Liver (tissue), 9 donors: ENCODE data around the gene PDPN. TPM values are rescaled to one million over a fixed set of nuclear protein-coding genes. Genes with fewer than 3 reads are reported as not detected.

ENCODE experiments used
- DNase-seq: peaks from one replicate; pipeline ENCODE4 v3.0.0-alpha.2; 2017; ENCODE audit warnings: low spot score
- H3K27ac ChIP-seq, 2 donors: one replicate each; pipeline ENCODE4 v1.7.0; 2013; ENCODE audit warnings: inconsistent platforms in 2 of 2, low read length in 2 of 2, control low read depth in 1 of 2, low read depth in 1 of 2, mild to moderate bottlenecking in 1 of 2
- H3K27me3 ChIP-seq, 4 donors: one replicate each; pipeline versions ENCODE4 v1.6.1 to v1.7.0; 2013; ENCODE audit warnings: low read length in 3 of 4, inconsistent platforms in 1 of 4, mild to moderate bottlenecking in 1 of 4, moderate library complexity in 1 of 4; ENCODE audit not compliant: control insufficient read depth in 4 of 4, insufficient read depth in 4 of 4
- H3K36me3 ChIP-seq, 4 donors: one replicate each; pipeline versions ENCODE4 v1.6.1 to v1.7.0; 2013; ENCODE audit warnings: low read length in 3 of 4, mild to moderate bottlenecking in 3 of 4, low read depth in 1 of 4, moderate library complexity in 1 of 4; ENCODE audit not compliant: control insufficient read depth in 4 of 4, insufficient read depth in 3 of 4
- H3K4me1 ChIP-seq, 4 donors: one replicate each; pipeline versions ENCODE4 v1.6.1 to v1.7.0; 2013; ENCODE audit warnings: low read length in 3 of 4, mild to moderate bottlenecking in 3 of 4, moderate library complexity in 1 of 4; ENCODE audit not compliant: control insufficient read depth in 4 of 4, insufficient read depth in 4 of 4
- H3K4me3 ChIP-seq, 3 donors: one replicate each; pipeline versions ENCODE4 v1.6.1 to v1.7.0; 2013; ENCODE audit warnings: low read length in 3 of 3, control low read depth in 1 of 3, low read depth in 1 of 3, mild to moderate bottlenecking in 1 of 3
- H3K9ac ChIP-seq, 2 donors: one replicate each; pipeline ENCODE4 v1.7.0; 2013; ENCODE audit warnings: low read length in 2 of 2, mild to moderate bottlenecking in 2 of 2, moderate library complexity in 2 of 2, control low read depth in 1 of 2, low read depth in 1 of 2
- H3K9me3 ChIP-seq, 4 donors: one replicate each; pipeline versions ENCODE4 v1.6.1 to v1.7.0; 2013; ENCODE audit warnings: low read length in 3 of 4; ENCODE audit not compliant: control insufficient read depth in 4 of 4
- ATF3 ChIP-seq: IDR thresholded peaks from 2 replicates; pipeline ENCODE4 v1.6.1; 2016; ENCODE audit warnings: antibody characterized with exemption
- EGR1 ChIP-seq, 2 donors: IDR thresholded peaks; 2 replicates each; pipeline ENCODE4 v1.6.1; 2016 to 2018; ENCODE audit warnings: antibody characterized with exemption in 2 of 2, low read depth in 2 of 2
- FOXA1 ChIP-seq: IDR thresholded peaks from 2 replicates; pipeline ENCODE4 v1.6.1; 2016; ENCODE audit warnings: antibody characterized with exemption
- FOXA2 ChIP-seq: IDR thresholded peaks from 2 replicates; pipeline ENCODE4 v1.6.1; 2016; ENCODE audit warnings: antibody characterized with exemption
- GABPA ChIP-seq, 2 donors: IDR thresholded peaks in 1 of 2; conservative IDR thresholded peaks in 1 of 2; 2 replicates each; pipeline ENCODE4 v1.6.1; 2016; ENCODE audit warnings: antibody characterized with exemption in 2 of 2, mild to moderate bottlenecking in 1 of 2, moderate library complexity in 1 of 2
- HNF4A ChIP-seq, 2 donors: conservative IDR thresholded peaks; 2 replicates each; pipeline ENCODE4 v1.6.1; 2016; ENCODE audit warnings: antibody characterized with exemption in 2 of 2, mild to moderate bottlenecking in 2 of 2
- HNF4G ChIP-seq: IDR thresholded peaks from 2 replicates; pipeline ENCODE4 v1.6.1; 2016; ENCODE audit warnings: antibody characterized with exemption
- JUND ChIP-seq, 2 donors: IDR thresholded peaks; 2 replicates each; pipeline ENCODE4 v1.6.1; 2016; ENCODE audit warnings: antibody characterized with exemption in 2 of 2
- NR2F2 ChIP-seq: IDR thresholded peaks from 2 replicates; pipeline ENCODE4 v1.6.1; 2016; ENCODE audit warnings: antibody characterized with exemption
- RAD21 ChIP-seq, 2 donors: IDR thresholded peaks; 2 replicates each; pipeline ENCODE4 v1.6.1; 2016; ENCODE audit warnings: antibody characterized with exemption in 2 of 2, mild to moderate bottlenecking in 2 of 2
- RXRA ChIP-seq, 2 donors: IDR thresholded peaks; 2 replicates each; pipeline ENCODE4 v1.6.1; 2017 to 2018; ENCODE audit warnings: antibody characterized with exemption in 2 of 2, mild to moderate bottlenecking in 1 of 2
- SP1 ChIP-seq: IDR thresholded peaks from 2 replicates; pipeline ENCODE4 v1.6.1; 2018; ENCODE audit warnings: antibody characterized with exemption, mild to moderate bottlenecking
- TAF1 ChIP-seq: conservative IDR thresholded peaks from 2 replicates; pipeline ENCODE4 v1.6.1; 2016; ENCODE audit warnings: antibody characterized with exemption, mild to moderate bottlenecking
- WGBS: extraction: QIAGEN DNeasy Blood & Tissue Kit; methylation state at CpG from one replicate; pipeline ENCODE4 v1.1.7; 2013; 5-methylcytosine and 5-hydroxymethylcytosine counted together
- polyA plus RNA-seq, 2 donors: library from polyadenylated mRNA; stranded (reverse) in 1 of 2; unstranded in 1 of 2; fragments of 200-250 nt in 1 of 2; fragments of >200 nt in 1 of 2; fragmentation: Nextera tagmentation in 1 of 2; extraction: Ambion mirVana in 1 of 2; gene quantifications; one replicate each; pipeline versions ENCODE4 v1.2.1 to v1.2.3, GENCODE V29; 2013 to 2015
- total RNA-seq, 2 donors: library from RNA; depleted of rRNA; stranded (reverse); fragments of >200 nt; gene quantifications; one replicate each; pipeline ENCODE4 v1.2.3, GENCODE V29; 2014
- TF ChIP-seq, protein P1 (sequence below): IDR thresholded peaks from 2 replicates; pipeline ENCODE4 v1.6.1; 2016; ENCODE audit warnings: antibody characterized with exemption
- TF ChIP-seq, protein P2 (sequence below): IDR thresholded peaks from 2 replicates; pipeline ENCODE4 v1.6.1; 2016; ENCODE audit warnings: antibody characterized with exemption
- TF ChIP-seq, protein P3 (sequence below): IDR thresholded peaks from 2 replicates; pipeline ENCODE4 v1.6.1; 2016; ENCODE audit warnings: antibody characterized with exemption, mild to moderate bottlenecking
- TF ChIP-seq, protein P4 (sequence below): fragments of 150-350 bp; IDR thresholded peaks from 2 replicates; pipeline ENCODE4 v1.5.1; 2017; ENCODE audit warnings: improper control_type of control experiment, low read depth, low read length; ENCODE audit not compliant: missing input control
- donor health status: healthy.
- donor health status: healthy.
- donor health status: healthy.
- donor health status: healthy.
- donor health status: healthy.

The PDPN gene
- total and polyA plus RNA-seq, 4 donors, result 0.09 to 0.31 (median 0.21) TPM

GRCh38 chr1:13548281-13548680, 35.4 kb upstream of the PDPN start:
- Histone ChIP-seq H3K27me3 (peaks cover 0 to 6% (median 0%) of the 10 kb centered on the region in 4 donors), H3K36me3 (no peaks in the 10 kb centered on the region), H3K4me3 (no peak overlapping the region), H3K9ac (no peak overlapping the region), H3K4me1 (no peaks in the 10 kb centered on the region), H3K9me3 (no peaks in the 10 kb centered on the region), H3K27ac (no peak overlapping the region)
- whole genome bisulfite sequencing, result 85% methylated on average over 6 of the region's 6 CpGs
- no peak for TF ChIP-seq GABPA (IDR thresholded peaks at IDR 0.05 in 1 of 2, conservative IDR thresholded peaks at IDR 0.05 in 1 of 2)
- TF ChIP-seq JUND (IDR thresholded peaks at IDR 0.05), result no peak
- no peak for TF ChIP-seq RAD21 (IDR thresholded peaks at IDR 0.05)
- TF ChIP-seq FOXA2, result no peak
- no peak for TF ChIP-seq TAF1
- no peak for TF ChIP-seq ATF3
- no peak for TF ChIP-seq NR2F2
- TF ChIP-seq, protein P1, sequence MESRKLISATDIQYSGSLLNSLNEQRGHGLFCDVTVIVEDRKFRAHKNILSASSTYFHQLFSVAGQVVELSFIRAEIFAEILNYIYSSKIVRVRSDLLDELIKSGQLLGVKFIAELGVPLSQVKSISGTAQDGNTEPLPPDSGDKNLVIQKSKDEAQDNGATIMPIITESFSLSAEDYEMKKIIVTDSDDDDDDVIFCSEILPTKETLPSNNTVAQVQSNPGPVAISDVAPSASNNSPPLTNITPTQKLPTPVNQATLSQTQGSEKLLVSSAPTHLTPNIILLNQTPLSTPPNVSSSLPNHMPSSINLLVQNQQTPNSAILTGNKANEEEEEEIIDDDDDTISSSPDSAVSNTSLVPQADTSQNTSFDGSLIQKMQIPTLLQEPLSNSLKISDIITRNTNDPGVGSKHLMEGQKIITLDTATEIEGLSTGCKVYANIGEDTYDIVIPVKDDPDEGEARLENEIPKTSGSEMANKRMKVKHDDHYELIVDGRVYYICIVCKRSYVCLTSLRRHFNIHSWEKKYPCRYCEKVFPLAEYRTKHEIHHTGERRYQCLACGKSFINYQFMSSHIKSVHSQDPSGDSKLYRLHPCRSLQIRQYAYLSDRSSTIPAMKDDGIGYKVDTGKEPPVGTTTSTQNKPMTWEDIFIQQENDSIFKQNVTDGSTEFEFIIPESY, result no peak
- TF ChIP-seq, protein P2, sequence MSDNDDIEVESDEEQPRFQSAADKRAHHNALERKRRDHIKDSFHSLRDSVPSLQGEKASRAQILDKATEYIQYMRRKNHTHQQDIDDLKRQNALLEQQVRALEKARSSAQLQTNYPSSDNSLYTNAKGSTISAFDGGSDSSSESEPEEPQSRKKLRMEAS, result no peak
- no peak for TF ChIP-seq HNF4A (conservative IDR thresholded peaks at IDR 0.05)
- no peak for DNase-seq

GRCh38 chr1:13549021-13549420, 34.6 kb upstream of the PDPN start:
- TF ChIP-seq ATF3 (no peak), FOXA2 (no peak), JUND (IDR thresholded peaks at IDR 0.05) (no peak), EGR1 (IDR thresholded peaks at IDR 0.05; ENCODE audit: low read depth in 2 of 2) (no peak), NR2F2 (no peak), TAF1 (no peak), FOXA1 (no peak), RAD21 (IDR thresholded peaks at IDR 0.05) (no peak), HNF4G (no peak), RXRA (IDR thresholded peaks at IDR 0.05) (no peak), GABPA (IDR thresholded peaks at IDR 0.05 in 1 of 2, conservative IDR thresholded peaks at IDR 0.05 in 1 of 2) (no peak), SP1 (no peak)
- TF ChIP-seq, protein P3, sequence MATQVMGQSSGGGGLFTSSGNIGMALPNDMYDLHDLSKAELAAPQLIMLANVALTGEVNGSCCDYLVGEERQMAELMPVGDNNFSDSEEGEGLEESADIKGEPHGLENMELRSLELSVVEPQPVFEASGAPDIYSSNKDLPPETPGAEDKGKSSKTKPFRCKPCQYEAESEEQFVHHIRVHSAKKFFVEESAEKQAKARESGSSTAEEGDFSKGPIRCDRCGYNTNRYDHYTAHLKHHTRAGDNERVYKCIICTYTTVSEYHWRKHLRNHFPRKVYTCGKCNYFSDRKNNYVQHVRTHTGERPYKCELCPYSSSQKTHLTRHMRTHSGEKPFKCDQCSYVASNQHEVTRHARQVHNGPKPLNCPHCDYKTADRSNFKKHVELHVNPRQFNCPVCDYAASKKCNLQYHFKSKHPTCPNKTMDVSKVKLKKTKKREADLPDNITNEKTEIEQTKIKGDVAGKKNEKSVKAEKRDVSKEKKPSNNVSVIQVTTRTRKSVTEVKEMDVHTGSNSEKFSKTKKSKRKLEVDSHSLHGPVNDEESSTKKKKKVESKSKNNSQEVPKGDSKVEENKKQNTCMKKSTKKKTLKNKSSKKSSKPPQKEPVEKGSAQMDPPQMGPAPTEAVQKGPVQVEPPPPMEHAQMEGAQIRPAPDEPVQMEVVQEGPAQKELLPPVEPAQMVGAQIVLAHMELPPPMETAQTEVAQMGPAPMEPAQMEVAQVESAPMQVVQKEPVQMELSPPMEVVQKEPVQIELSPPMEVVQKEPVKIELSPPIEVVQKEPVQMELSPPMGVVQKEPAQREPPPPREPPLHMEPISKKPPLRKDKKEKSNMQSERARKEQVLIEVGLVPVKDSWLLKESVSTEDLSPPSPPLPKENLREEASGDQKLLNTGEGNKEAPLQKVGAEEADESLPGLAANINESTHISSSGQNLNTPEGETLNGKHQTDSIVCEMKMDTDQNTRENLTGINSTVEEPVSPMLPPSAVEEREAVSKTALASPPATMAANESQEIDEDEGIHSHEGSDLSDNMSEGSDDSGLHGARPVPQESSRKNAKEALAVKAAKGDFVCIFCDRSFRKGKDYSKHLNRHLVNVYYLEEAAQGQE, result no peak
- TF ChIP-seq, protein P4, sequence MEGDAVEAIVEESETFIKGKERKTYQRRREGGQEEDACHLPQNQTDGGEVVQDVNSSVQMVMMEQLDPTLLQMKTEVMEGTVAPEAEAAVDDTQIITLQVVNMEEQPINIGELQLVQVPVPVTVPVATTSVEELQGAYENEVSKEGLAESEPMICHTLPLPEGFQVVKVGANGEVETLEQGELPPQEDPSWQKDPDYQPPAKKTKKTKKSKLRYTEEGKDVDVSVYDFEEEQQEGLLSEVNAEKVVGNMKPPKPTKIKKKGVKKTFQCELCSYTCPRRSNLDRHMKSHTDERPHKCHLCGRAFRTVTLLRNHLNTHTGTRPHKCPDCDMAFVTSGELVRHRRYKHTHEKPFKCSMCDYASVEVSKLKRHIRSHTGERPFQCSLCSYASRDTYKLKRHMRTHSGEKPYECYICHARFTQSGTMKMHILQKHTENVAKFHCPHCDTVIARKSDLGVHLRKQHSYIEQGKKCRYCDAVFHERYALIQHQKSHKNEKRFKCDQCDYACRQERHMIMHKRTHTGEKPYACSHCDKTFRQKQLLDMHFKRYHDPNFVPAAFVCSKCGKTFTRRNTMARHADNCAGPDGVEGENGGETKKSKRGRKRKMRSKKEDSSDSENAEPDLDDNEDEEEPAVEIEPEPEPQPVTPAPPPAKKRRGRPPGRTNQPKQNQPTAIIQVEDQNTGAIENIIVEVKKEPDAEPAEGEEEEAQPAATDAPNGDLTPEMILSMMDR, result no peak
- TF ChIP-seq, protein P1, result no peak
- Histone ChIP-seq H3K4me1 (no peaks in the 10 kb centered on the region), H3K27ac (no peak overlapping the region), H3K9ac (no peak overlapping the region), H3K9me3 (no peaks in the 10 kb centered on the region), H3K4me3 (no peak overlapping the region), H3K27me3 (peaks cover 0 to 6% (median 0%) of the 10 kb centered on the region in 4 donors), H3K36me3 (no peaks in the 10 kb centered on the region)
- no peak for DNase-seq
- WGBS, result 75% methylated on average over 6 of the region's 6 CpGs
